IMR-90 (cell line): ENCODE data around the gene SGMS1. TPM values are rescaled to one million over a fixed set of nuclear protein-coding genes. Genes with fewer than 3 reads are reported as not detected.

Source experiments
- ATAC-seq: fragments of 200-7000 bp; cut with Tn5 transposase; 2 replicates; pipeline ENCODE4 v1.9.1; 2020; ENCODE audit warnings: low read depth, mild to moderate bottlenecking, moderate library complexity
- BruUV-seq: library from RNA; stranded (reverse); fragments of 400-500 nt; replicated peaks from 2 replicates; lab custom pipeline; 2021; lab: Mats Ljungman, UMichigan
- CTCF ChIA-PET: fragments of 300-600 bp; formaldehyde crosslinking; extraction: SDS; loops from one replicate; lab custom pipeline; 2021; ENCODE audit warnings: antibody characterized with exemption; lab: Yijun Ruan, JAX
- POLR2A ChIA-PET: fragments of 300-600 bp; sonication (Branson Sonifier 250); formaldehyde crosslinking; loops from one replicate; lab custom pipeline; 2022; ENCODE audit warnings: antibody characterized with exemption; ENCODE audit not compliant: unreplicated experiment; lab: Charles Lee
- DNase-seq: peaks from one replicate; pipeline ENCODE4 v3.0.0; 2013
- H2AFZ ChIP-seq: replicated peaks from 2 replicates; pipeline ENCODE3; 2013; ENCODE audit warnings: low read length, mild to moderate bottlenecking; ENCODE audit not compliant: poor library complexity
- H2AK5ac ChIP-seq: 2 replicates; pipeline ENCODE4 v1.6.1; 2013; ENCODE audit warnings: low read depth, low read length, inconsistent platforms
- H2AK9ac ChIP-seq: replicated peaks from 2 replicates; pipeline ENCODE3; 2013; ENCODE audit warnings: mild to moderate bottlenecking, low read depth, low read length, moderate library complexity; ENCODE audit not compliant: poor library complexity
- H2BK120ac ChIP-seq: 2 replicates; pipeline ENCODE4 v1.6.1; 2013; ENCODE audit warnings: low read depth, low read length, inconsistent platforms
- H2BK15ac ChIP-seq: 3 replicates; pipeline ENCODE4 v1.6.1; 2013; ENCODE audit warnings: low read depth, low read length, inconsistent platforms
- H2BK20ac ChIP-seq: 2 replicates; pipeline ENCODE4 v1.6.1; 2013; ENCODE audit warnings: low read depth, mild to moderate bottlenecking, inconsistent platforms, low read length, moderate library complexity
- H2BK5ac ChIP-seq: 2 replicates; pipeline ENCODE4 v1.6.1; 2013; ENCODE audit warnings: mild to moderate bottlenecking, low read depth, low read length, inconsistent platforms; ENCODE audit not compliant: poor library complexity, severe bottlenecking
- H3K14ac ChIP-seq: replicated peaks from 2 replicates; pipeline ENCODE4 v1.6.1; 2013; ENCODE audit warnings: low read depth, low read length, inconsistent platforms
- H3K18ac ChIP-seq: 2 replicates; pipeline ENCODE4 v1.6.1; 2013; ENCODE audit warnings: low read depth, low read length, control low read depth
- H3K23ac ChIP-seq: 2 replicates; pipeline ENCODE4 v1.6.1; 2013; ENCODE audit warnings: low read depth, low read length, inconsistent platforms
- H3K27ac ChIP-seq: 2 replicates; pipeline ENCODE4 v1.5.1; 2013; ENCODE audit warnings: mild to moderate bottlenecking, control low read depth, low read length; ENCODE audit not compliant: insufficient read depth
- H3K27me3 ChIP-seq: 2 replicates; pipeline ENCODE4 v1.6.1; 2013; ENCODE audit warnings: low read length; ENCODE audit not compliant: control insufficient read depth, insufficient read depth
- H3K36me3 ChIP-seq: 2 replicates; pipeline ENCODE4 v1.6.1; 2013; ENCODE audit warnings: low read length, mixed read lengths; ENCODE audit not compliant: control insufficient read depth, insufficient read depth
- H3K4ac ChIP-seq: 2 replicates; pipeline ENCODE4 v1.6.1; 2013; ENCODE audit warnings: low read depth, low read length, inconsistent platforms
- H3K4me1 ChIP-seq: 2 replicates; pipeline ENCODE4 v1.6.1; 2013; ENCODE audit warnings: low read length, mixed read lengths; ENCODE audit not compliant: control insufficient read depth, insufficient read depth
- H3K4me2 ChIP-seq: 2 replicates; pipeline ENCODE4 v1.6.1; 2013; ENCODE audit warnings: low read depth, mild to moderate bottlenecking, control low read depth, low read length, moderate library complexity
- H3K4me3 ChIP-seq: 2 replicates; pipeline ENCODE4 v1.5.1; 2013; ENCODE audit warnings: low read depth, mild to moderate bottlenecking, control low read depth, low read length, moderate library complexity; ENCODE audit not compliant: insufficient read depth
- H3K56ac ChIP-seq: 2 replicates; pipeline ENCODE4 v1.6.1; 2013; ENCODE audit warnings: low read length, inconsistent platforms; ENCODE audit not compliant: insufficient read depth; ENCODE audit errors: extremely low read depth
- H3K79me1 ChIP-seq, 2 experiments: 2 replicates each; pipeline ENCODE4 v1.6.1; 2013; ENCODE audit warnings: low read length in 2 of 2, inconsistent platforms in 1 of 2, low read depth in 1 of 2
- H3K9ac ChIP-seq: 2 replicates; pipeline ENCODE4 v1.6.1; 2013; ENCODE audit warnings: low read depth, low read length, control low read depth
- H3K9me1 ChIP-seq: 2 replicates; pipeline ENCODE4 v1.6.1; 2013; ENCODE audit warnings: low read length, inconsistent platforms; ENCODE audit not compliant: insufficient read depth
- H3K9me3 ChIP-seq: 2 replicates; pipeline ENCODE4 v1.6.1; 2013; ENCODE audit warnings: low read length; ENCODE audit not compliant: control insufficient read depth, insufficient read depth
- H4K20me1 ChIP-seq: 2 replicates; pipeline ENCODE4 v1.6.1; 2013; ENCODE audit warnings: low read length, inconsistent platforms; ENCODE audit not compliant: insufficient read depth
- H4K5ac ChIP-seq: 2 replicates; pipeline ENCODE4 v1.6.1; 2013; ENCODE audit warnings: mild to moderate bottlenecking, low read depth, low read length, control low read depth
- H4K8ac ChIP-seq, 2 experiments: 2 replicates each; pipeline ENCODE4 v1.6.1; 2013; ENCODE audit warnings: low read depth in 2 of 2, low read length in 2 of 2, control low read depth in 1 of 2, inconsistent platforms in 1 of 2
- H4K91ac ChIP-seq: 2 replicates; pipeline ENCODE4 v1.6.1; 2013; ENCODE audit warnings: low read depth, low read length, inconsistent platforms; ENCODE audit not compliant: insufficient read depth
- BHLHE40 ChIP-seq: fragments of 150-350 bp; IDR thresholded peaks from 2 replicates; pipeline ENCODE4 v1.6.1; 2016; ENCODE audit warnings: mild to moderate bottlenecking, low read depth, low read length
- CEBPB ChIP-seq: IDR thresholded peaks from 2 replicates; pipeline ENCODE4 v1.6.1; 2012; ENCODE audit warnings: low read depth, low read length, improper control_type of control experiment
- CTCF ChIP-seq: conservative IDR thresholded peaks from 2 replicates; pipeline ENCODE4 v1.5.1; 2012; ENCODE audit warnings: mild to moderate bottlenecking, low read depth, low read length, improper control_type of control experiment
- FOS ChIP-seq: fragments of 150-350 bp; IDR thresholded peaks from 2 replicates; pipeline ENCODE4 v1.6.1; 2016; ENCODE audit warnings: low read depth, low read length
- MAFK ChIP-seq: IDR thresholded peaks from 2 replicates; pipeline ENCODE4 v1.6.1; 2012; ENCODE audit warnings: low read depth, low read length, improper control_type of control experiment
- MAZ ChIP-seq: IDR thresholded peaks from 2 replicates; pipeline ENCODE4 v1.6.1; 2012; ENCODE audit warnings: low read depth, mild to moderate bottlenecking, low read length, improper control_type of control experiment, moderate library complexity, borderline replicate concordance
- MXI1 ChIP-seq: IDR thresholded peaks from 2 replicates; pipeline ENCODE4 v1.6.1; 2012; ENCODE audit warnings: low read depth, mild to moderate bottlenecking, low read length, moderate library complexity, borderline replicate concordance
- NFE2L2 ChIP-seq: fragments of 150-350 bp; IDR thresholded peaks from 2 replicates; pipeline ENCODE4 v1.6.1; 2016; ENCODE audit warnings: low read depth, mild to moderate bottlenecking, low read length
- POLR2A ChIP-seq: IDR thresholded peaks from 2 replicates; pipeline ENCODE4 v1.6.1; 2012; ENCODE audit warnings: mild to moderate bottlenecking, low read depth, low read length
- RAD21 ChIP-seq: IDR thresholded peaks from 2 replicates; pipeline ENCODE4 v1.6.1; 2012; ENCODE audit warnings: low read length, improper control_type of control experiment
- RCOR1 ChIP-seq: IDR thresholded peaks from 2 replicates; pipeline ENCODE4 v1.6.1; 2012; ENCODE audit warnings: mild to moderate bottlenecking, low read length, improper control_type of control experiment; ENCODE audit not compliant: insufficient replicate concordance
- RFX5 ChIP-seq: IDR thresholded peaks from 2 replicates; pipeline ENCODE4 v1.8.0; 2012; ENCODE audit warnings: low read depth, mild to moderate bottlenecking, low read length, moderate library complexity
- SMC3 ChIP-seq: fragments of 150-350 bp; IDR thresholded peaks from 2 replicates; pipeline ENCODE4 v1.6.1; 2016; ENCODE audit warnings: low read depth, mild to moderate bottlenecking, antibody characterized with exemption, low read length, moderate library complexity
- WGBS, 2 experiments: methylation state at CpG; one replicate each; pipeline versions ENCODE4 v1.1.5 to v1.1.7; 2013; ENCODE audit warnings: missing lambda C conversion rate in 2 of 2; ENCODE audit not compliant: insufficient read length in 1 of 2; ENCODE audit errors: extremely low coverage in 2 of 2; 5-methylcytosine and 5-hydroxymethylcytosine counted together
- dilution Hi-C: fragments of 300-500 bp; cut with HindIII; formaldehyde crosslinking; loops from one replicate; pipeline ENCODE4 v1.14.3; 2018; ENCODE audit warnings: low sequenced_read_pairs; ENCODE audit not compliant: unreplicated experiment
- in situ Hi-C: fragments of 300-500 bp; cut with MboI; formaldehyde crosslinking; loops from 3 replicates; pipeline ENCODE4 v1.14.3; 2019; ENCODE audit warnings: low sequenced_read_pairs, inconsistent platforms, mixed read lengths
- intact Hi-C: fragments of 100-400 bp; cut with micrococcal nuclease; formaldehyde crosslinking; loops from 2 replicates; pipeline ENCODE4 v1.10.0; 2022
- polyA plus RNA-seq, 3 experiments: library from polyadenylated mRNA; depleted of rRNA; stranded (reverse); fragments of >200 nt; gene quantifications; 2 replicates each; pipeline ENCODE4 v1.2.3, GENCODE V29; 2012; ENCODE audit warnings: low replicate concordance in 1 of 3
- total RNA-seq: library from RNA; depleted of rRNA; stranded (reverse); fragments of >200 nt; gene quantifications from 2 replicates; pipeline ENCODE4 v1.2.3, GENCODE V29; 2012
- TF ChIP-seq, protein P1 (sequence below): fragments of 150-350 bp; IDR thresholded peaks from 2 replicates; pipeline ENCODE4 v1.6.1; 2017; ENCODE audit warnings: mild to moderate bottlenecking, antibody characterized with exemption, low read length, low read depth
- TF ChIP-seq, protein P2 (sequence below): fragments of 150-350 bp; IDR thresholded peaks from 2 replicates; pipeline ENCODE4 v1.6.1; 2016; ENCODE audit warnings: low read depth, mild to moderate bottlenecking, low read length, moderate library complexity, borderline replicate concordance

Gene SGMS1
- total and polyA plus RNA-seq, 2 of the 4 experiments (the other 2 are of a cell fraction) = 9.8 to 30.8 TPM

DNA sequence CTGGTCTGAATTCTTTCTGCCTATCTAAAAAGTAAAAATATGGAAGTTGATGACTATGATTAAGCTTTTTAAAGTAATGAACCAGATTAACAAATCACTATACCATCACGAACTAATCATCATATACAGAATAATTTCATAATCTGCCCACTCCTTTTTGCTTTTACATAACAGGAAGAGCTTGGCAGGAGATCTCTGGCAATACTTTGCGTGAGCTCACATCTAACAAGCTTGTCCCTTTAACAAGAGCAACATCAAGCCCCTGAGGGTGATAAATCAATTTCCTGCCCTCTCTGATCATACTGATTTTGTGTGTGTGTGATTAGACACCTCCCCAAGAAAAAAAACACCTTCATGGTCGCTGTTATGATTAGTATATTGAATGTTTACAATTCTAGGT lies 228.9 kb downstream of the SGMS1 start:
- no peak overlapping the region for H2AK5ac ChIP-seq
- 83% methylated on average over 1 of the region's 3 CpGs; no CpG with 5 or more reads in 1 of the 2 experiments for WGBS, 2 experiments
- ChIA-PET CTCF (no interaction called here), POLR2A (no interaction called here)
- no peak overlapping the region for H4K5ac ChIP-seq
- H3K36me3 ChIP-seq = no peaks in the 10 kb centered on the region
- H2BK20ac ChIP-seq = no peak overlapping the region
- no peak overlapping the region for H2BK120ac ChIP-seq
- H3K9me1 ChIP-seq = peaks cover 8% of the 10 kb centered on the region; the same call in 1 of the 2 replicates
- no peak for ATAC-seq
- no peak overlapping the region for H3K4me3 ChIP-seq
- H3K23ac ChIP-seq = no peak overlapping the region
- no peak overlapping the region for H3K27ac ChIP-seq
- no peak overlapping the region for H3K56ac ChIP-seq
- H2AFZ ChIP-seq = no peak overlapping the region
- dilution Hi-C loops (no loop called here), in situ Hi-C loops (no loop called here), intact Hi-C loops (no loop called here)
- no peak overlapping the region for H4K8ac ChIP-seq
- peaks cover 6% of the 10 kb centered on the region for H3K4me1 ChIP-seq
- H3K9ac ChIP-seq = no peak overlapping the region
- no peak for TF ChIP-seq NFE2L2
- TF ChIP-seq MXI1 = no peak
- TF ChIP-seq RAD21 = no peak
- TF ChIP-seq FOS = no peak
- TF ChIP-seq POLR2A = no peak
- TF ChIP-seq SMC3 = no peak
- no peak for TF ChIP-seq RCOR1
- no peak for TF ChIP-seq CEBPB
- TF ChIP-seq MAFK = no peak
- no peak for TF ChIP-seq RFX5
- TF ChIP-seq, protein P1, sequence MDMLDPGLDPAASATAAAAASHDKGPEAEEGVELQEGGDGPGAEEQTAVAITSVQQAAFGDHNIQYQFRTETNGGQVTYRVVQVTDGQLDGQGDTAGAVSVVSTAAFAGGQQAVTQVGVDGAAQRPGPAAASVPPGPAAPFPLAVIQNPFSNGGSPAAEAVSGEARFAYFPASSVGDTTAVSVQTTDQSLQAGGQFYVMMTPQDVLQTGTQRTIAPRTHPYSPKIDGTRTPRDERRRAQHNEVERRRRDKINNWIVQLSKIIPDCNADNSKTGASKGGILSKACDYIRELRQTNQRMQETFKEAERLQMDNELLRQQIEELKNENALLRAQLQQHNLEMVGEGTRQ = no peak
- no peak for TF ChIP-seq MAZ
- TF ChIP-seq, protein P2, sequence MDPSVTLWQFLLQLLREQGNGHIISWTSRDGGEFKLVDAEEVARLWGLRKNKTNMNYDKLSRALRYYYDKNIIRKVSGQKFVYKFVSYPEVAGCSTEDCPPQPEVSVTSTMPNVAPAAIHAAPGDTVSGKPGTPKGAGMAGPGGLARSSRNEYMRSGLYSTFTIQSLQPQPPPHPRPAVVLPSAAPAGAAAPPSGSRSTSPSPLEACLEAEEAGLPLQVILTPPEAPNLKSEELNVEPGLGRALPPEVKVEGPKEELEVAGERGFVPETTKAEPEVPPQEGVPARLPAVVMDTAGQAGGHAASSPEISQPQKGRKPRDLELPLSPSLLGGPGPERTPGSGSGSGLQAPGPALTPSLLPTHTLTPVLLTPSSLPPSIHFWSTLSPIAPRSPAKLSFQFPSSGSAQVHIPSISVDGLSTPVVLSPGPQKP = no peak
- no peak for TF ChIP-seq BHLHE40
- no peak for TF ChIP-seq CTCF
- no peak overlapping the region for H2BK5ac ChIP-seq
- H3K18ac ChIP-seq = no peak overlapping the region
- no peak overlapping the region for H3K4ac ChIP-seq
- no peak overlapping the region for H2BK15ac ChIP-seq
- H3K9me3 ChIP-seq = no peaks in the 10 kb centered on the region
- peaks cover 5% of the 10 kb centered on the region; the same call in 1 of the 2 replicates for H4K20me1 ChIP-seq
- no TSS peak for BruUV-seq
- H3K4me2 ChIP-seq = no peak overlapping the region
- no peak overlapping the region for H4K91ac ChIP-seq
- H3K27me3 ChIP-seq = no peaks in the 10 kb centered on the region
- H3K79me1 ChIP-seq = peaks cover 32 to 49% of the 10 kb centered on the region in 2 experiments
- H2AK9ac ChIP-seq = no peak overlapping the region
- H3K14ac ChIP-seq = no peak overlapping the region
- no peak for DNase-seq
